ENCODE data around the gene MCEE.

MCEE gene

GRCh38 chr2:71082402-71083252 is 47.4 kb downstream of the MCEE start:
- DNase-seq (ENCODE audit: low spot score), result peak; percentile 18

DNA sequence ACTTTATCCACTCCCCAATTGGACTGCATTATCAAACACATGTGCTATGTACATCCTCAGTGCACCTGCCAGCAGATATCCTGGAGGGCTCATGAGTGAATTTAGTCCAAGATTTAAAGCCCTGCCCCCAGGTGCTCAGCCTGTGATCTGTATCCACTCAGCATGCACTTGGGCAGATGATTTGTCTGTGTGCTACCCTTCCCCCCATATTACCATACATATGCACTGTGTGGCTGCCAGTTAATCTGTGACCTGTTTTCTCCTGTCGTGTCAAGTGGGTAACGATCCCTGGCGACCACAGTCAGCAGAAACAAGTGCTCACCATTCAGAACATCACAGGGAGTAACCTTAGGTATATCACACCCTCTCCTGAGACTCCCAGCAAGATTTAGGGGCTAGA is 51.4 kb downstream of the MCEE start:
- DNase-seq (ENCODE audit: low spot score), result no peak

GRCh38 chr2:71074893-71075395 is 55.1 kb downstream of the MCEE start:
- DNase-seq (ENCODE audit: low spot score), result no peak

GRCh38 chr2:71073475-71073874 is 56.6 kb downstream of the MCEE start:
- DNase-seq (ENCODE audit: low spot score), result no peak

DNA sequence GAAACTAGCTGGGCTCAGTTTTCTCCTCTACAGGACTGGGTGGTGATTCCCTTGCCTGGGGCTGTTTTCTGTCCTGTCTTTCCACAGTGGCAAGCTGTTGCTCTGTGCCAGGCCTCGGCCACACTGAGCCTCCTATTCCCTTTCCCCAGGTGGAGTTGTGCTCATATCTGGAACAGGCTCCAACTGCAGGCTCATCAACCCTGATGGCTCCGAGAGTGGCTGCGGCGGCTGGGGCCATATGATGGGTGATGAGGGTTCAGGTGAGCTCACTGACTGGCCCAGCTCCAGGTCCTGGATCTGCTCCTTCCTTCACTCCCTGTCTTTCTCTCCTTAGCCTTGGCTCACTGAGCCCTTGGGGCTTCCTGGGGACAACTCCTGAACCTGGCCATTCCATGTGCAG is 57.5 kb downstream of the MCEE start:
- no peak for DNase-seq (ENCODE audit: low spot score)

- DNase-seq (ENCODE audit: low spot score), result peak; percentile 65
These were observed 58.2 kb downstream of the MCEE start for GRCh38 chr2:71071681-71072398.

GRCh38 chr2:71070294-71071093 is 59.5 kb downstream of the MCEE start:
- no peak for DNase-seq (ENCODE audit: low spot score)

- no peak for DNase-seq (ENCODE audit: low spot score)
These were observed 60.7 kb downstream of the MCEE start for GRCh38 chr2:71069376-71069775.

DNA sequence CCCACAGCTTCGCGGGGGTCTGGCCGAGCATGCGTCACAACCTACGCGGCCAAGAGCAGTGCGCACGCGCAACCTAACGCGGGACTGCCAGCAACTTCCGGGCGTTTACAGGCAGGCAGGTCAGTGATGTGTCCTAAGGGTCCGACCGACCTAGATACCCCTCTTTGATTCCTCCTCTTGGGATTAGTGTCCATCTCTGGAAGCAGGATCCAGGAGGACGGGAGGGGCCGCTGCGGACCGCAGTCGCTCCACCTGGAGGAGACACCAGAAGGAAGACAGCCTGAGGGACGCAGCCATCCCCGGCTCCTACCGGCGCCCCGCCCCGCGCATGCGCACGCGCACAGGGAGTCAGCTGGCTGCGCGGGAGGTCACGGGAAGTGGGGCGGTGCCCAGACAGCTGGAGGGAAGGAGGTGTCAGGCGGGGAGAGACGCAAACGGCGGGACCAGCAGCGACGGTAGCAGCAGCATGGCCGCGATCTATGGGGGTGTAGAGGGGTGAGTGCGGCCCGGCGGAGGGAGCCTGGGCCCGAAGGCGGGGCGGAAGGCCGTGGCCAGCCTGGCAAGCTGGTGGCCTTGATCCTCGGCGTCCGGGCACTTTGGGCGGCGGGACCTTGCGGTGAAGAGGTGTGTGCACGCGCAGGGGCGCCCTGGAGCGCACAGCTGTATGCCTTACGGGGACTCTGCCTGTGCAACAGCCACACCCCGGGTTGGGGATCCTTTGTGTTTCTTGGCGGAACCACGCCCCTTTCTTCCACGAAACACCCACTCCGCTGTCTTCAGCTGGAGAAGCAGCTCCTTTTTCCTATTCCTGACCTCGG is 61.6 kb downstream of the MCEE start, which contains the start of gene NAGK:
Gene NAGK, plus strand, starts transcription at position 431 of the 818 bp plus-strand sequence. Its CDS starts 36 bp downstream, at position 467.
- peak; percentile 97 for DNase-seq (ENCODE audit: low spot score)

GRCh38 chr2:71067567-71068217 is 62.3 kb downstream of the MCEE start:
- no peak for DNase-seq (ENCODE audit: low spot score)

GRCh38 chr2:71066856-71067255 is 63.2 kb downstream of the MCEE start:
- no peak for DNase-seq (ENCODE audit: low spot score)

DNA sequence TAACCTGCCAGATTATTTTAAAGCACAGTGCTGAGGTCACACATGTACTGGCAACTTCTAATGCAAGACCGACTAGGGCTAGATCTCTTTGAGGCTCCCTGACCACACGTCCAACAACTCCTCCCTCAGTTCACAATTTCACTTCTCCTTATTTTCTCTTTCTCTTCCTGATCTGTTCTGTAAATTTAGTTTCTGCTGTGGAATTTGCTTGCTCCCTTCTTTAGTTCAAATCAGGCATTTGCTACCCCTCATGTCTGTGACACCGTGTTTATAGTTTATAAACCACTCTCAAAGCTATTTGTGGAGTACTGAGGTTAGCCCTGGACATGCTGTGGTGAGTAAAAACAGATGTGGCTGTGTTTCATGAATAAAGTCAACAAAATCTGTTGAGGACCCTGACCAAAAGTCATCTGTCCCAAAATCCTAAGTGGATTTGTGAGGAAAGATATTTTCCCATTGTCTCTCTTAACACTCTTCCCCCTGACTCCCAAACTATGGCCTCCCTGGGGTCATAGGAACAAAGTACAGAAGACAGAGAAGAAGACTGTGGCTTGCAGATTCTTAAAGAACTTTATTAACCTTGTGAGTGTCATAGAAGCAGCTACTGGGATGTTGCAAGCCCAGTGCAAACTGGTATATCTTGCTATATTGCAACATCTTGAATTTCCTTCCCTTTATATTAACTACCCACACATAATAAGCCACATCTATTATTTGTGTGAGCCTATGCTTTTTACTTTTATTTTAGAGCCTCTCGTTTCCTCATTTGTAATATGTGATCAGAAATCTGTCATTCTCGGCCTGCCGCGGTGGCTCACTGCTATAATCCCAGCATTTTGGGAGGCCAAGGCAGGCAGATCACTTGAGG is 65.0 kb downstream of the MCEE start:
- DNase-seq (ENCODE audit: low spot score), result no peak

- DNase-seq (ENCODE audit: low spot score), result no peak
These were observed 65.9 kb downstream of the MCEE start for GRCh38 chr2:71064110-71064611.

- no peak for DNase-seq (ENCODE audit: low spot score)
These were observed 66.8 kb downstream of the MCEE start for GRCh38 chr2:71063216-71063615.

DNA sequence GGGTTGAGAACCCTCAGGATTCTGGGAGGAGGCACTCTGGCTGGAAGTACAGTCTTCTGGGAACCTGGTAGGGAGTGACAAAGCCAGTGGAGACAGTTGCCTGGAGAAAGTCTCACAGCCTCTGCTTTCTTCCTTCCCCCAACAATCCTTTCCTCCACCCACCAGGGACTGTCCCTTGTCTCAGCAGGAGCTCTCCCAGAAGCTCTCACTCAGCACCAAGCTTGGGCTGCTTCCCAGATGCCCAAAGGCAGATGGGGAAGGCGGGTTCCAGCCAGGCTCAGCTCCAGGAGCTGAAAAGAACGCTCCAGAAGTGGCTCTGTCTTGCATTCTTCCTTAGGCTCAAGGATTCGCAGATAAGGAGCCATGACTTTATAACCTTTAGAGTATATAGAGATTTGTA is 69.2 kb downstream of the MCEE start:
- DNase-seq (ENCODE audit: low spot score), result no peak

GRCh38 chr2:71060211-71060610 is 69.8 kb downstream of the MCEE start:
- DNase-seq (ENCODE audit: low spot score), result no peak

All from CD4-positive, alpha-beta T cell treated with Interleukin-15 for 4 hours (primary cell).